Measurements from ENCODE around the gene SLC37A2.
"Not testable (repeated sequence)": the region's sequence is repeated elsewhere in the genome, so short reads cannot be mapped to it uniquely, and the experiment has no call there.

Gene SLC37A2

DNA sequence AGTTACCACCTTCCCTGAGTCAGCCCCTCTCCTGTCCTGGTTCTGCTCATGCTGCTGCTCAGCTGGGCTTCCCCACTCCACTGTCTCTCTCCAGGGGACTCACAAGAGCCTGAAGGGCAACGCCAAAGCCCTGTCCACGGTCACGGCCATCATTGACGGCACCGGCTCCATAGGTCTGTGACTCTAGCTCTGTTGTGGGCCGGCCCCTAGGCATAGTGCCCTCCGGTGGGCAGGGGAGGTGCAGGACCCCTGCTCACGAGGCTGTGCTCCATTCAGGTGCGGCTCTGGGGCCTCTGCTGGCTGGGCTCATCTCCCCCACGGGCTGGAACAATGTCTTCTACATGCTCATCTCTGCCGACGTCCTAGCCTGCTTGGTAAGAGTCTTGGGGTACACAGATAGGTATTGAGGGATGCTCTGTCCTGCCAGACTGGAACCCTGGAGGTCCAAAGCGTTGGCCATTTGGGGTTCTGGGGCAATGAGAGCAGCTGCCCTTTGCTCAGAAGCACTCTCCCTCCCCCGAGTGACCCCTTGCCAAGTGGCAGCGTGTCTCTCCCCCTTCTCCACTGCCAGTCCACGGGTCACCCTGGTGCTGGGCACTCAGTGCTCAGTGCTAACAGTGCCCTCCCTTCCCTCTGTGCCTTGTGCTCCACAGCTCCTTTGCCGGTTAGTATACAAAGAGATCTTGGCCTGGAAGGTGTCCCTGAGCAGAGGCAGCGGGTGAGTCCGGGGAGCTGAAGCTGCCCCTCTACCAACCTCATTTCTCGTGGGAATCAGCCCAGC lies 22.4 kb downstream of the SLC37A2 start:
- DNase-seq = no peak

DNA sequence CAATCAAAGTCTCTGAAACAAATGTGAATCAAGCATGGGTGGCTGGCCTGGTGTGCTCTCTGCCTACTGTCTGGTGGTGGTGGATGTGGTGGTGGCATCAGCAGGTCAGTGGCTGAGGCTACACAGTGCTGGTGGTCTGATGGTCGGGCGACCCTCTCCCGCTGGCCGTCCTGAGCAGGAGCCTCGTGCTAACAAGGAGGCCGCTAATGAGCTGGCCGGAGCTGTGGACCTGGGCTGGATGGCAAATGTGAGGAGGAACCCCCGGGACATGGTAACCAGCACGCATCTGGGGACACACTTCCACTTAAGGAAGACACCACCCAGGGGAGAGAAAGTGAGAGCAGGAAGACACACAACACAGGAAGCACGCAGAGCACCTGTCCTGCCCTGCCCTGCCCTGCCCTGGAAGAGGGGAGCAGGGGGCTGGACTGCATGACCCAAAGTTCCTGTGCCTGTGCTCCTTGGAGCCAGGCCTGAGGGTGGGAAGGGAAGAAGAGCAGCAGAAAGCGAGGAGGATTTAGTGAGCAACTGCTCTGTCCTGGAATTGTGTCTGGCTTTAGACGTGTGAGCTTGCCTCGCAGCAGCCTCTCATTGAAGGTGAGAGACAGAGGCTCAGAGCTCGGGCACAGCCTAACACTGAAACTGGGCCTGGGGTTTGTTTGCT lies 23.7 kb downstream of the SLC37A2 start:
- no peak for DNase-seq

DNA sequence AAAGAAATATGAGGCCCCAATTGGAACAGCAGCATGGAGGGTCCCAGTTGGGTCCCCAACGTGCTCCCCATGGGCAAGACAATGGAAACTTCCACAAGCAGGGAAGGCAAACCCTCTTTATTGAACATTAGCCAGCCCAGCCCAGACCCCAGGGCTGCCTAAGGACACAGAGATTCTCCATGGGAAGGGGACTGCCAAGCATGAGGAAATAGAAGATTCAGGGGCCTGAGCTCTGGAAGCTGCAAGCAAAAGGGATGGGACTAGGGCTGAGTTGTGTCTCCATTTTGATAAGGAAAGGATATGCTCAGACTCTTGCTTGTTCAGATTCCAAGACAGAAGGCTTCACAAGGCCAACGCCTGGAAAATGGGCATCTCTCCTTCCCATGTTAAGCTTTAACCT lies 25.0 kb downstream of the SLC37A2 start:
- DNase-seq = no peak

DNA sequence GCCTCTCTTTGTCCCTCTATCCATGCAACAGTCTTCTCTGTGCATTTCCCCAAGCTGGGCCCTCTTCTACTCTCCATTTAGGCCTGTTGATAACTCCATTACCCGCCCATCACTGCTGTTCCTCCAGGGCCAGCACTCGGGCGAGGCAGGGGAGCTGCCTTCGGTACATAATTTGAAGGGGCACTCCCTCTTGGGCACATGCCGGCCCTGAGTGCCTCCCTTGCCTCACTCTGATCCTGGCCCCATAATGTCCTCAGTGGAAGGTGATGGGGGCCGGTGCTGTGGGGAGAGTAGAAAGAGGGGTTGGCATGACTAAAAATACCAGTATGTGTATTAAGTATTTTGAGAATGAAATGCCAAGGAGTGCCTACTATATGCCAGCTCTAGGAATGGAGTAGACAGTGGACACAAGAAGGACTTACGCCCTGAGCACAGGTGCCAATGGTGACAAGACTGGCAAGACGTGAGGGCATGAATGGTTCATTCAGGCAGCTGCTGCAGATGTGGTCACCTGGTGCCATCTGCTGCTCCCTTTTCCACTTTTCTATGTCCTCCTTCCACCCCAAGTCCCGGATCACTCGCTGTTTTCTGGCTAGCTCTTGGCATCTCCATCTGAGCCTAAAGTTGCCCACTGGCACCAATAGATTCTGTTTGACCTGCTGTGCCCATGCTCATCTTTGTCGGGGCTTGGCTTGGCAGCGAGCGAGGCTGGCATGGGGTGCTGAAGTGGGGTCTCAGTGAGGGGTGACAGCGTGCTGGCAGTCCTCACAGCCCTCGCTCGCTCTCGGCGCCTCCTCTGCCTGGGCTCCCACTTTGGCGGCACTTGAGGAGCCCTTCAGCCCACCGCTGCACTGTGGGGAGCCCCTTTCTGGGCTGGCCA lies 25.7 kb downstream of the SLC37A2 start:
- DNase-seq = no peak

DNA sequence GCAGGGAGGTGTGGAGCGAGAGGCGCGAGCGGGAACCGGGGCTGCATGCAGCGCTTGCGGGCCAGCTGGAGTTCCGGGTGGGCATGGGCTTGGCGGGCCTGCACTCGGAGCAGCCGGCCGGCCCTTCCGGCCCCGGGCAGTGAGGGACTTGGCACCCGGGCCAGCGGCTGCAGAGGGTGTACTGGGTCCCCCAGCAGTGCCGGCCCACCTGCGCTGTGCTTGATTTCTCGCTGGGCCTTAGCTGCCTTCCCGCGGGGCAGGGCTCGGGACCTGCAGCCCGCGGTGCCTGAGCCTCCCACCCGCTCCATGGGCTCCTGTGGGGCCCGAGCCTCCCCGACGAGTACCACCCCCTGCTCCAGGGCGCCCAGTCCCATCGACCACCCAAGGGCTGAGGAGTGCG lies 26.4 kb downstream of the SLC37A2 start:
- DNase-seq = not testable (repeated sequence)

DNA sequence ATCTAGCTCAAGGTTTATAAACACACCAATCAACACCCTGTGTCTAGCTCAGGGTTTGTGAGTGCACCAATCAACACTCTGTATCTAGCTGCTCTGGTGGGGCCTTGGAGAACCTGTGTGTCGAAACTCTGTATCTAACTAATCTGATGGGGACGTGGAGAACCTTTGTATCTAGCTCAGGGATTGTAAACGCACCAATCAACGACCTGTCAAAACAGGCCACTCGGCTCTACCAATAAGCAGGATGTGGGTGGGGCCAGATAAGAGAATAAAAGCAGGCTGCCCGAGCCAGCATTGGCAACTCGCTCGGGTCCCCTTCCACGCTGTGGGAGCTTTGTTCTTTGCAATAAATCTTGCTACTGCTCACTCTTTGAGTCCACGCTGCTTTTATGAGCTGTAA lies 27.0 kb downstream of the SLC37A2 start:
- DNase-seq = not testable (repeated sequence)

DNA sequence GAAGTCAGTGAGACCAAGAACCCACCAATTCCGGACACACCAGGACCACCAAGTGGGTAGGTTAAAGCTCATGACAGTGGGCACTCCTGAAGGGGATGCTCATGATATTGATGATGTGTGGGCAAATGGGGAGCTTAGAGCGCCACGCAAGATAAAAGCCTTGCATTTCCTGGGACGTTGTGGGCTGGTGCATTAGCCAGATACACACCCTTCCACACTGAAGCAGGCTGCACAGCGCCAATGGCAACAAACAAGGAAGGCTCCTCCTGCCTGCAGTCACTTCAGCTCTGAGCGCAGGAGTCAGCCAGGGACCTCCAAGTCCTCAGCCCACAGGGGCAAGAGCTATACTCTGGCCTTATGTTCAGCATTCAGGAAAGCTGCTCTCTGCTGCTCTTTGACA lies 27.7 kb downstream of the SLC37A2 start:
- no peak for DNase-seq

DNA sequence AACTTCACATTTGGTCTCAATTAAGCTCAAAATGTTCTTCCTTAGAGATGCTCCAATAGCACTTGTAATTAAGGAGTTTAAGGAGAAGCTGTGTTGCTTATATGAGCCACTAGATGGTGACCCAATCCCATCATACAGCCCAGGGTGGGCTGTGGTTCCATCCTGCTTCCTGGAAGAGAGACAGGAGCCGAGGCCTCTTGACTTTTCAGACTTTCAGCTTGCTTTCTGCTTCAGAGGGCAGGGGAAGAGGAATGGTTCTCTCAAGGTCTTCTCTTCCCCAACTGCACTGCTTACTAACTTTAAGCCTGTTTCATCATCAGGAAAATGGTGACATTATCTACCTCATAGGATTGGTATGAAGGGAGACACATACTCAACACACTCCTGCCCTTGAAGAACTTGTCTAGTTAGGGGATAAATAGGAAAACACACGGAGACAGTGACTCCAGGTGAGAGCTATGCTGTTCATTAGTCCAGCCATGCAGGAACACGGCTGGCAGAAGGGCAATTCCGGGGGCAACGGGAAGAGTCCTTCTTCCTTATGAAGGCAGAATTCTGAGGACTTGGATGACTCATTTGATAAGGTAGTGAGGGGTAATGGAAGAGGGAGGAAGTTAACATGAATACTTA lies 28.3 kb downstream of the SLC37A2 start:
- DNase-seq = peak in 1 of 2 experiments; percentile 37

DNA sequence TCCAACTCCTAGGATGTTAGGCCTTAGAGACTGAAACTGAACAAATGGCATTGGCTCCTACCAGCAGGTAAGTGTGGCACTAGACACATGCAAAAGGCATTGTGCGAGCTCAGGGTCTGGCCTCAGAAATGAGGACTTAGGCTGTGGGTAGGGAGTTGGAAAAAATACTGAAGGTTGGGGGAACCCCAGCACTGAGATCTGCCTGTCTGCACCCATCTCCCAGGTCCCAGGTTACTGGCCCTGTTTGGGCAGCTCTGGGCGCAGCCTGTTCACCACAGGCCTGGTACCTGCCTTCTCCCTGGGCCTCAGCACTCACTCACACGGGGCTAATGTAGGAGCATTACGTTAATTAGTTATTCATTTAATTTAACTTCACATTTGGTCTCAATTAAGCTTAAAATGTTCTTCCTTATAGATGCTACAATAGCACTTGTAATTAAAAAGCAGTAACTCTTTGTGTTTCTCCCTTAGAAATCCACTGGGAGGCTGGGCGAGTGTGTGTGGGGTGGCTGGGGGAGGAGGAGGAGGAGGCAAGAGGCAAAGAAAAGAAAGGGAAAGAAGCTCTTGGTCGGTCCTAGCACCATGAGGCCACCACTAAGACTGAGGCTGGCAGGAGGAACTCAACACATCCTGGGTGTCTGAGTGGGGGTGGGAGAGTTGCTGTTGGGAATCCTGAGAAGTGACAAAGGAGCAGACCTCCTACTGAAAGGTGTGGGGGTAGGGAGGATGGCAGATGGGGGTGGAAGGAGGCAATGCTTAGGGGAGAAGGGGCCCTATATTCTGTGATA lies 29.0 kb downstream of the SLC37A2 start:
- DNase-seq = no peak

DNA sequence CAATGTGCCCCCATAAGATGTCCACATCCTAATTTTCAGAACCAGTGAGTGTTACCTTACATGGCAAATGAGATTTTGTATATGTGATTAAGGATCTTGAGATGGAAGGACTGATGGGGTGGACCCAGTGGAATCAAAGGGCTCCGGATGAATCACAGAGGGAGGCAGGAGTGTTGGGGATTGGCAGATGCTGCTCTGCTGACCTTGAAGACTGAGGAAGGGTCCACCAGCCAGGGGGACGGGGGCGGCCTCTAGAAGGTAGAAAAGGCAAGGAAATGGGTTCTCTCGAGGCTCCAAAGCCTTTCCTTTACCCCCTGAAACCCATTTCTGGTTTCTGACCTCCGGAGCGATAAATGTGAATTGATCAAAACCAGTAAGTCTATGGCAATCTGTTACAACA lies 29.6 kb downstream of the SLC37A2 start:
- no peak for DNase-seq

DNA sequence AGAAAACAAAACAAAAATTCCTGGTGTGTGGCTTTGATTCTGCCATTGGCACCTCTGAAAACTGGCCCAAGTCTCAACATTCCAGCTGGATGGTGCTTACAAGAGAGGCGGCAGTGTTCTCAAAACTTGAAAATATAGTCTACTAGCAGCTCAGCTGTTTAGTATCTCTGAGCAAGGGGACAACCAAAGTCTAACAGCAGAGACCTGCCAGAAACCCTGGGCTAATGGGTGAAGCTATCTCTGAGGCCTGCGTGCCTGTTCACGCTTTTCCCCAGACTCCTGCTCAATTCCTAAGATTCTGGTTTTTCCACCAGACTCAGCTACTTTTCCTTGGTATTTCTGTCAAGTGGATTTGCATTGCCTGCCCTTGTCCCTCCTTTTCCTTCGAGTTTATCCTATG lies 30.4 kb downstream of the SLC37A2 start:
- no peak for DNase-seq

DNA sequence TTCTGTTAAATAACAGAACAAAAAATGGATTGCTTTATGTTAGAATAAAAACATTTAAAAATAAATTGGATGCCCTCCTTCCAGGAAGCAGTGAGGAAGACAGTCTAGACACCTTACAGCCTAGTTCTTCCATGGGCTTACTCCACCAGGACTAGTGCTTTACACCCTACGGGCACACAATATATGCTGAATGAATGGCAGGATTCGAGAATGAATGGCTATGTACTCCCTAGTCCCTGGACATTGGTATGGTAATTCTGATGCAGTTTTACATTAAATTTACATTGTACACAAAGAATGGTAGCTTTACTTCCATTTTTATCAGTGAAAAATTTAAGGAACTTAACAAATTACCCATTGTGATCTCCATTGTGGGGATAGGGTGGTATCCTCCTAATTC lies 31.6 kb downstream of the SLC37A2 start:
- no peak for DNase-seq

DNA sequence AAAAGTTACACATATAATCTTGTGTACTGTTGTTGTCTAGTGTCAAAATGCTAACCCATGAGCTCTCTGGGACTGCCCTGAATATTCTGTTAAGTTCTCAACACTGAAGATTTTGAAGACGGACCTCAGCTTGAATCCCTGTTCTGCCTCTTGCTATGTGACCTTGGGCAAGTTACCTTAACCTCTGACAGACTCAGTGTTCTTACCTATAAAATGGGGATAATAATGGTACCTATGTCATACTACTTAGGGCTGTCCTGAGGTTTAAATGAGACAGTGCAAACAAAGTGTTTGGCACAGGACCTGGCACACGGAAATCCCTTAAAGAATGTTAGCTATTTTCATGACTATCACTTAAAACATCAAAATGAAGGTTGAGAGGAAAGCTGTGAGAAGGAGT lies 37.0 kb downstream of the SLC37A2 start:
- no peak for DNase-seq

DNA sequence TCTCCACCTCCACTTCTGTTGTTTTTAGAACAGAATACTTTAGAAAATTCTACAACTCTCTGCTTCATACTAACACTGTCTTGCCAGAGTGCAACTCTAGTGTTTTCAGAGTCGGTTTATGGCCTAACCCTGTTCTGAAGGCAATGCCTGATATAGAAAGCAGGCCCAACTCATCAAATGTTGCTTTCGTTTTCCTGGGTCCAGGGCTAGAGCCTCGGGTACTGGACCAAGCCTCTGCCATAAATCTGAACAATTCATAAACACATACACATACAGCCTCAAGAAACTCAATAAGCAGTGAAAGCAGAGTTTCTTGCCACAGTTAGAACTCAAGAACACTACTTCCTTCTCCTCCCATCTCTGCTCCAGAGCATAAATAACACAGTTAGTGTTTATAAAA lies 38.5 kb downstream of the SLC37A2 start:
- DNase-seq = no peak

DNA sequence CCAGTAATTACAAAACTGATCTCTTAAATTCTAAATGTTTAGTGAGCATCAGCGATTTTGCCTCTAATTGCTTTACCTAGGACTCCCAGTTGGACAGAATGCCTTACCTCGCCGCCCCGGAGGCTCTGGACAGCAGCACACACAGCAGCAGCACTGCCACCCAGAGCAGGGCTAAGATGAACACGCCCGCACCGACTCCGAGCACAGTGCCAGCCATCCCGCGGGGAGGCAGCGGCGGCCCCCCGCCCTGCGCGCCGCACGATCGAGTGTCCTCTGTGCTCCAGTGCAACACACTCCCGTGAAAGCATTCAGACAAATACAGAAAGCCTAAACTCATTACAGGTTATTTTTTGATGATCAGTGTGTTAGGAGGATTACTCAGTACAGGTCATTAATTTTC lies 38.9 kb downstream of the SLC37A2 start:
- DNase-seq = no peak

DNA sequence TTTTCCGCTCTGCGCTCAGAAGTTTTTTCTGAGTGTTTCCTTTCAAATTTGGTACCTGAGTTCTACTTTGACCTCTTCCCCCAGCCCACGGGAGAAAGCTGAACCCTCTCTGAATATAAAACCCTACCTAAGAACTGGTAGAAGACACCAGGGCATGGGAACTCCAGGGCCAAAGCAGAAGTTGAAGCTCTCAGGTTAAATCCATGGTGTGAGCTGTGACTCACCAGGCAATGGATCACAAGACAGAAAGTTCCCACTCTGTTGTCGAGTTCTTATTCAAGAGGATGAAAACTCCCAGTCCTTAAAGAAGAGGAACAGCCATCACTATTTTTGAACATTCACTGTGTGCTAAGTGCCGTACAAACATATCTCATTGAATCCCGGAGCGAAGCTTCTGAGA lies 39.4 kb downstream of the SLC37A2 start:
- no peak for DNase-seq

DNA sequence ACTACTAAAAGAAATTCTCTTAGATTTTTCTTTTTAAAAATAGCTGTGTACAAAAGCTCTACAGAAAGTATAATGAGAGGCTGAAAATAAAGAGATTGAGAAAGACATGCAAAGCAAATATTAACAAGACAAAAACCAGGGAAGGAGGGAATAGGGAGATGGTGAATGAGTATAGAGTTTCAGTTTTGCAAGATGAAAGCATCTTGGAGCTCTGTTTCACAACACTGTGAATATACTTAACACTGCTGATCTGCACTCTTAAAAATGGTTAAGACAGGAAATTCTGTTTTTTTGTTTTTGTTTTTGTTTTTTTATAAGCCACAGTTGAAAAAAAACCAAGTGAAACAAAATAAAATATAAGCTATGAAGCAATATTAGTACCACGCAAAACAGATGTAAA lies 42.8 kb downstream of the SLC37A2 start:
- DNase-seq = no peak

DNA sequence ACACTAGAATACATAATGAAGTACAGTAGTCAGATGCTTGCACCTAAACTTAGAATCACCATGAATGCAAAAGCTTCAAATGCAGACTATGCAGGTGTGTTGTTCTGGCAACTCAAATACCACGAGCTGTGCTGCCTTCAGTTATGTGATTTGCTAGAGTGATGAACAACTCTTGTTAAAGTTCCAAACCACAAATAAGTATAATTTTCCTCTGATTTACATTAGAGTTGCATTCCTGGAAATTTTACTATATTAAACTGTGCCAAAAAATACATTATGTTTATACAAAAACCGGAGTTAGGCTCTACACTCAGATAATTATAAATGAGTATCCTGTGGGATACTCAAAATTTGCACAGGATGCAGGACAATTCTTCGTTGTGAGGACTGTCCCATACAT lies 45.4 kb downstream of the SLC37A2 start:
- DNase-seq = no peak

DNA sequence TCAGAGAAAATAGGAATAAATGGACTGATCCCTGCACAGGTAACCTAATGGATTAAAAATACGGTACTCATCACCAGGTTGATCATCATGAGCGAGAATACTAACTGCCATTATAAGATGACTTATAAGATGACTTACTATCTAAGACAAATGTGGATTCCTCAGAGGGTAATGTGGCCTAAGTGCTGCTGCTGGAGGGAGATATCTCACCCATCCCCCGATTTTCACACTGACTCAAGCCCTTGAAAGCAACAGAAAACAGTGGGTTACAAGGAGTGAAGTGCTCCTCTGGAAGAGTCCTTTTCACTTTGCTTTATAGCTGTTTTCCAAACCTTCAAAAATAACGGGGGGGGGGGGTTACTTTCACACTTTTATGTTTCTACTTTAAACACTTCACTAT lies 47.4 kb downstream of the SLC37A2 start:
- DNase-seq = no peak

DNA sequence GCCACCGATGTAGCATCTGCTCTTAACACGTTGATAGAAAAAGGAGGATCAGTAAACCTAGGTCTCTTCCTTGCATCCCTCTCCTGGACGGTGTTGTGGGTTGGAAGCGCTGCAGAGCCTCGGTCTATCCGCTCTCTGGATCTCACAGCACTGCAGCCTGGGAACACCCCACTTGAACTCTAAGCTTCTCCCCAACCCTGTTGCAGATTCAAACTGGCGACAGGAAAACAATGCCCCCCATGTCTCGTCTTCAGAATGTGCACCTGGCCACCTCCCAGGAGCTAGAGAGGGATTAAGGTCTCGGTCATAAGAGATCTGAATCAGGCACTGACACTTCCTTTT lies 47.9 kb downstream of the SLC37A2 start:
- no peak for DNase-seq

DNA sequence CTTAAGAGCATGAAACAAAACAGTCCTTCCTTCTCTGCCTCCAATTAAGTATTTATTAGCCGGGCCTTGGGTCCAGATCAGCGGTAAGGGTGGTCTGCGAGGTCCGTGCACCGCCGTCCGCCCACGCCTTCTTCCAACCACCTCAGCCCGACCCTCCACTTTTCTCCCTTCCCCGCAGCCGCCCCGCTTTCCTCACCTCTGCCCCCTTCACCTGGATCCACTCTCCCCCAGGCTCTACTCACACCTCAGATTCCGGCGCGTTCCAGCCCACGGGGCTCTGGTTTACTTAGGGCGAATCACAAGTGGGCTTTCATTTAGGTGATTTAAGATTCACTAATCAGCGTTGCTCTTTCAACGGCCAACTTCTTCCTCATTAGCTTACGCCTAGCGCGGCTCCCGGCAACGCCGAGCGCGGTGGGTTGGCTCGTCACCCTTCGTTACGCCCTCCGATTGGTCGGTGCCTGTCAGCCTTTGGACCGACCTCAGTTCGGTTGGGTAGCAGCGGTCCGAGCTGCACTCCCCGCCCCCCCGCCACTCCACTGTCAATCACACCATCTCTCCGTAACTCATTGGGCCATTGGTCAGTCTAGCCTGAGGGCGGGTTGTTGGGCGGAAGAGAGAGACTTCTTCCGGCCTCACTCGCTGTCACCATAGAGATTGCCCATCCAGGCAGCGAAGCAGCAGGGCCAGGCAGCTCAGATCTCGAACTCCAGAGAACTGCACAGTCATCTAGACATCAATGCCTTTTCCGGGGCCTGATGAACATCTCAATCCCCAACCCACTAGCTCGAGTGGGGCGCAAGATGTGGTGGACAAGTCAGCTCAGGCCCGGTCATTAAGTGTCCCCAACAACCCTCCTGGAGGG lies 48.5 kb downstream of the SLC37A2 start, which contains the start of gene TMEM218:
TMEM218 (minus strand) TSS at position 284 of the 865 bp plus-strand sequence. CDS start 9,385 bp downstream, outside the sequence.
- peak; percentile 93 to 99 for DNase-seq

Data from SW 1271 (cell line).